Stomach smooth muscle (tissue), 2 donors: Measurements from ENCODE around the gene RIN3.

ENCODE experiments used
- H3K27ac ChIP-seq: one replicate; pipeline ENCODE4 v1.7.0; 2013; ENCODE audit warnings: mild to moderate bottlenecking, low read length, inconsistent platforms
- H3K27me3 ChIP-seq, 2 donors: one replicate each; pipeline ENCODE4 v1.7.0; 2013; ENCODE audit warnings: low read length in 2 of 2; ENCODE audit not compliant: insufficient read depth in 2 of 2, control insufficient read depth in 1 of 2
- H3K36me3 ChIP-seq, 2 donors: one replicate each; pipeline ENCODE4 v1.7.0; 2013; ENCODE audit warnings: low read length in 2 of 2; ENCODE audit not compliant: control insufficient read depth in 2 of 2, insufficient read depth in 2 of 2
- H3K4me1 ChIP-seq: one replicate; pipeline ENCODE4 v1.7.0; 2013; ENCODE audit warnings: low read length; ENCODE audit not compliant: control insufficient read depth, insufficient read depth
- H3K4me3 ChIP-seq, 2 donors: one replicate each; pipeline ENCODE4 v1.7.0; 2013; ENCODE audit warnings: low read length in 2 of 2
- H3K9ac ChIP-seq, 2 donors: one replicate each; pipeline ENCODE4 v1.7.0; 2013; ENCODE audit warnings: low read length in 2 of 2, mild to moderate bottlenecking in 1 of 2
- H3K9me3 ChIP-seq, 2 donors: one replicate each; pipeline ENCODE4 v1.7.0; 2013; ENCODE audit warnings: low read length in 2 of 2; ENCODE audit not compliant: control insufficient read depth in 2 of 2
- donor health status: healthy.
- donor health status: Pancreatic carcinoma.

Gene RIN3

DNA sequence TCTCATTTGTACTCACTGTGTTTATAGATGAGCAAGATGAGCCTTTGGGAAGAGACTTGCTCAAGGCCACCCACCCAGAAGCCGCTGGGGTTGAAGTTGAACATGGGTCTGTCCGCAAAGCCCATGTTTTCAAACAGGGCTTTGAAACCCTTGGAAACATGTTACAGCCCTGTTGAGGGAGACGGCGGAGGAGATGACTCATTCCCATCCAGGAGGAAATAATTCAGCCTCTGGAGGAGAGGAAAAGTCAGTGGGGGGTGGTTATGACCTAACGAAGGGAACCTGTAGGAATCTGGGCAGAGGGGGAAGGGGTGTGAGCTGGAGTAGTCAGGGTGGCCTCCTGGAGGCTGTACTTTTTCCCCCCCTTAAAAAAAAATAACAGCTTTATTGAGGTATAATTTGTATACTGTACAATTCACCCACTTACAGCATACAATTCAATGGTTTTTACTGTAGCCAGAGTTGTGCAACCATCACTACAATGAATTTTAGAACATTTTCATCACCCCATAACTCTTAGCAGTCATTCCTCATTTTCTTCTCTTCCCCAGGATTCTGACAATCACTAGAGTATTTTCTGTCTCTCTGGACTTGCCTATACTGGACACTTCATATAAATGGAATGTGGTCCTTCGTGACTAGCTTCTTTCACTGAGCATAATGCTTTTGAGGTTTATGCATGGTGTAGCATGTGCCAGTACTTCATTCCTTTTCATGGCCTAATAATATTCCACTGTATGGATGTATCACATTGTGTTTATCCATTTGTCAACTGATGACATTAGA, 1.9 kb upstream of the RIN3 start:
- Histone ChIP-seq H3K9me3 (no peaks in the 10 kb centered on the region), H3K9ac (no peak overlapping the region), H3K36me3 (no peaks in the 10 kb centered on the region), H3K27ac (peak overlapping the region; percentile 31), H3K27me3 (no peaks in the 10 kb centered on the region), H3K4me3 (no peak overlapping the region), H3K4me1 (peaks cover 25% of the 10 kb centered on the region)

DNA sequence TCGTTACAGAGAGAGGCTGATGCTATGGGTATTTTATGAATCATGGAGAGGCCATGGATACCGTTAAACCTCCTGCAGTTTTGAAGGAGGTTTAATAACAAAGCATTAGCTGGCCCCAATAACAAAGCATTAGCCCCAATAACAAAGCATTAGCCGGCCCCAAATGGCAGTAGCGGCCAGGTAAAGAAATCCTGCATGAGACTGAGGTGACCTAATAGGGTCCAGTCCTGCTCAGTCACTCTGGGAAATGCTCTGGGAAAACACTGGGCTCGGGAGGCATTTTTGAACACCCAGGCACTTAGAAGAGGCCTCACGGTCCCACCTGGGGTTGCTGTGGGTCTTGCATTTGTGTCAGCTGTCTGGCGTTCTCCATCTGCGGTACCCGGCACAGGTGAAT, 776 bp upstream of the RIN3 start:
- Histone ChIP-seq H3K9me3 (no peaks in the 10 kb centered on the region), H3K4me1 (peaks cover 28% of the 10 kb centered on the region), H3K4me3 (peak overlapping the region; percentile 72 to 89), H3K27ac (peak overlapping the region; percentile 87), H3K9ac (peak overlapping the region; percentile 81), H3K27me3 (no peaks in the 10 kb centered on the region), H3K36me3 (no peaks in the 10 kb centered on the region)

DNA sequence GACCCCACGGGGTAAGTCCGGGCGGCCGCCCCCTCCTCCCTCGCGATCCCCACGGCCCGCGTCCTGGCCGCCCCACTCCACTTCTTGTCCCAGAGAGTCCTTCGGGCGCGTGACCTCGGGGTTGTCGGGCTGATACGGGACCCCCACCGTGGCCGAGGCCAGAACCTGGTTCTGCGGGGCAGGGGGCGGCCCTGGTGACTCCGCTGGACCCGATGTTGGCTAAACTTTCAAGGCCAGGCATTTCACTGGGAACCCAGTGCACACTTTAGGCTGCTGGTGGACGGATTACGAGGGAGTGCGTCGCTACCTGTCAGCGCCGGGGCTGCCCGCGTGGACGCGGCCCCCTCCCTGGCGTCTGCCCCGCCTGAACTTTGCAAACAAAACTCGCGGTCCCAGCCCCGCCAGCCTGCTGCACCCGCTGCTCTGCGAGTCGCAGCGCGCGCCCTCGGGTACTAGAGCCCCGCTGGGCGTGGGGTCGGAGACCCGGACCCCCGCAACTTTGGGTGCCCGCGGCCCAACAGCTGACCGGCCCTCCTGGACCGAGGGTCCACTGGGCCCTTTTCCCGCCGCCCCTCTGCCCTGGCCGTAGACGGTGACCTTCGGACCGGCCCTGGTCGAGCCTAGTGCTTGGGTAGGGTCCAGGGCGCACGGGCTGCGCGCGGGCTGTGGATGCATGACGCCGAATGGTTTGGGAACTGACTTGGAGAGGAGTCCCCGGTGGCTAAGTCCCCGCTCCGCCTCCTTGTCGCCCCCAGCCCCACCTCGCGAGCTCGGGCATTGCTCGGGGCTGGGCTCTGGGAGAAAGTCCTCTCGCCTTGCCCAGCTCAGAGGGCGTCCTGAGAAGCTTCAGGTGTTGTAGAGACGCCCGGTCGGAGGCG, 624 bp downstream of the RIN3 start:
- no peaks in the 10 kb centered on the region for H3K36me3 ChIP-seq
- no peaks in the 10 kb centered on the region for H3K27me3 ChIP-seq
- peak overlapping the region; percentile 81 to 87 for H3K9ac ChIP-seq
- peak overlapping the region; percentile 81 to 89 for H3K4me3 ChIP-seq
- H3K4me1 ChIP-seq, result peaks cover 30% of the 10 kb centered on the region
- H3K27ac ChIP-seq, result peak overlapping the region; percentile 87
- H3K9me3 ChIP-seq, result no peaks in the 10 kb centered on the region

DNA sequence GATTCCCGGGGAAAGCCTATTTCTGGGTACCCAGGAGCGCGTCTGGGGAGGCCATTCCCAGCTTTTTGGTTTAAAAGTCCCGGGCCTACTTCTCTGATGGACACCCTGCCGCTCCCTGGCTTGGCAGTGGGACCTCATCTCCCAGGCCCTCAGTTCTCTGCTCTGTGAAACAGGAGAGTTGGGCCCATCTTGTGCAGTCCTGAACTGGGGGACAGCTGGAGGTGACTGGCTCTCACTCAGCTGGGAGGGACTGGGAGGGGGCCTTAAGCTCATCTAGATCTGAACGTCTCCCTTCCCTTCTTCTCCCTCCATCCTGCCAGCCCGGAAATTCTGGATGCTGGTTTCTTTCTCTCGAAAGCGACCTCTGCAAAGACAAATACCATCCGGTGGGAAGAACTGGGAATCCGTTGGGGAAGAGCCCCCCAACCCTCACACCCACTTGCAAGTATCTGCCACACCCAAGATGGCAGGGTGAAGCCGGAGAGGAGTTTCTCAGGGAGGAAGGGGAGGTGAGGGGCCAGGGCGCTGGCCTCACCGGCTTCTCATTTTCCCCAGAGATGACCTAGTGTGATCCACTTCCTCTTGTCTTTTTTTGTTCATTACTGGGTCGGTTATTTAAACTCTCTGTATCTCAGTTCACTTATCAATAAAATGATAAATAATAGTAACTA, 1.4 kb downstream of the RIN3 start:
- Histone ChIP-seq H3K4me1 (peaks cover 30% of the 10 kb centered on the region), H3K4me3 (peak overlapping the region; percentile 81 to 89)

DNA sequence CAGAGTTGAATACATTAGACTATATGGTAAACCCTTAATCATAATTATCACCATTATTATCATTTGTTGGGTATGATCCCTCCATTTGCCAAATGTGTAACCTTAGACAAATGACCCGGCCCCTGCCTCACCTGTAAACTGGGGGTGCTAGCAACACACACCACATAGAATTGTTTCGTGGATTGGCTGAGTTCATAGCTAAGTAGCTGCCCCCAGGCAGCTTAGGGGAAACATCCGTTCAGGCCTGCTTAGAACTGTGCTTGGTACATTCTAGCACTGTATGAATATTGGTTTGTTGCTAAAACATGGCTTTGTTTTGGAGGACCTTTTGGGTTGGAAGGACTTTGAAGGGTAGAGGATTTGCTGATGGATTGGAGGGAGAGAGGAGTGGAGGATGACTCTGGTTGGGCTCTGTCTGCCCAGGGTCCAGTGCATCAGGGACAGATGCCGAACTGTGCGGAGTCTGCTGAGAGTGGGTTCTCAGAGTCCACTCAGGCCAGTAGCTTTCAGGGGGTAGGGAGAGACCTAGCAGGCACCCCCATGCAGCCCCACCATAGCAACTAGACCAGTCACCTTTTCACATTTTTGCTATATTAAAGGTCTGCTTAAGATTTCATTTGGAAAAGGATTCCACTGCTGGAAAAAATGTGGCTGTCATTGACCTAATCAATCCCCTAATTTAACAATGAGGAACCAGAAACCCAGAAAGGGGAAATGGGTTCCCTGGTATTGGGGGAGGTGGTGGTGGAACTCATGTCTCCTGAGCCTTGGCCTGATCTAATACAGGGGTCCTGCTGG, 2.2 kb downstream of the RIN3 start:
- Histone ChIP-seq H3K27me3 (no peaks in the 10 kb centered on the region), H3K4me1 (peaks cover 30% of the 10 kb centered on the region), H3K9ac (peak overlapping the region; percentile 29 to 81), H3K4me3 (peak overlapping the region; percentile 14 to 89), H3K36me3 (no peaks in the 10 kb centered on the region), H3K9me3 (no peaks in the 10 kb centered on the region), H3K27ac (peak overlapping the region; percentile 31)

More for the DNA sequence above, 1.4 kb downstream of the RIN3 start:
- Histone ChIP-seq H3K27ac (peak overlapping the region; percentile 87), H3K9ac (peak overlapping the region; percentile 81 to 87), H3K27me3 (no peaks in the 10 kb centered on the region), H3K36me3 (no peaks in the 10 kb centered on the region), H3K9me3 (no peaks in the 10 kb centered on the region)

DNA sequence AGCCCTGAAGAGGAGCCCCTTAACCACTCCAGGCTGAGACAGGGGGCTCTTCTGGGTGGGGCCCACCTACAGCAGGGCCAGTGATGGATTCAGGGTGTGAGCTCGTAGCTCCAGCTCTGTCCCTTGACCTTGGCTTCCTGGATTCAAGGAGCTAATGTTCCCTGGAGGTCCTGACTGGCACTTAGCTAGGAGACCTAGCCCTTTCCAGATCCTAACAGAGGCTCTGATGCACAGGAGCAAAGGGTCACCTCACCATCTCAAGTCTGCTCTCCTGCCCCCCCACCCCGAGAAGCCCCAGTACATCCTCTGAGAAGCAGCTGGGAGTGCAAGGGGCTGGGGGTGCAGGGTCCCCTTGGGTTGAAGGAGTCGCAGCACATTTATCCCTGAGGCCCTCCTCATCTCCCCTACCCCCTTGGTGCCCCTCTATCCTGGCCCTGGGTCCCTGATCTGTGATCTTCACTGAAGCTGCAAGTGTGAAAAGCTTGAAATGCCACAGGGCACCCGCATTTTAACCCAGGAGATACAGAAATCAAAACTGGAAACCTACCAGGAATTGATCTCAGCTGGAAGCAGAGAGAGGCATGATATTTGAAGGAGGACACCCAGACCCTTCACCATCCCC, 2.9 kb downstream of the RIN3 start:
- H3K27ac ChIP-seq, result peak overlapping the region; percentile 31
- H3K9me3 ChIP-seq, result no peaks in the 10 kb centered on the region
- no peak overlapping the region for H3K9ac ChIP-seq
- no peaks in the 10 kb centered on the region for H3K36me3 ChIP-seq
- H3K4me3 ChIP-seq, result no peak overlapping the region
- H3K27me3 ChIP-seq, result no peaks in the 10 kb centered on the region
- peaks cover 30% of the 10 kb centered on the region for H3K4me1 ChIP-seq

DNA sequence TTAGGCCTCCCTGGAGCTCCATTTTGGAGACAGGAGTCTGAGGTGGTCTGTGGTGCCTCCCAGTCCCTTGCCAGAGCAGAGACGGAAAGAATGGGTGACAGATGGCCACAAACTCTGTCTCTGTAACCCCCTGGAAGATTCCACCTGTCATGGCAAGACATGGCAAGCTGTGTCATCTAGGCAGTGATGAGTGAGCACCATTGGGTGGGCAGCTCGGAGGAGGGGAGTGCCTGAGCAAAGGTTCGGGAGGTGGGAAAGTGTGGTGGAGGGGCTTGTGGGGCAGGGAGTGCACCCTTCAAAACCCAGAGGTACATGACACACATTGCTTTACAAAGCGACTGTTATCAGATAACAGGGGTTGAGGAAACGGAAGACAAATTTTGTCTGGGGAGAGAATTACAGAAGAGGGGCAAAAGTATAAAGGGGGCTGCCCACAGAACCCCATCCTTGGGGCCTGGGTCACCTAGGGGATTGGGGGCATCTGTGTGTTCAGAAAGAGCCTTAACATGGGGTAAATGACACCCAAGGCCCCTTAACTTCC, 3.5 kb downstream of the RIN3 start:
- no peaks in the 10 kb centered on the region for H3K36me3 ChIP-seq
- H3K4me1 ChIP-seq, result peaks cover 30% of the 10 kb centered on the region
- no peak overlapping the region for H3K9ac ChIP-seq
- H3K27ac ChIP-seq, result peak overlapping the region; percentile 31
- H3K27me3 ChIP-seq, result no peaks in the 10 kb centered on the region
- H3K4me3 ChIP-seq, result no peak overlapping the region
- H3K9me3 ChIP-seq, result no peaks in the 10 kb centered on the region

DNA sequence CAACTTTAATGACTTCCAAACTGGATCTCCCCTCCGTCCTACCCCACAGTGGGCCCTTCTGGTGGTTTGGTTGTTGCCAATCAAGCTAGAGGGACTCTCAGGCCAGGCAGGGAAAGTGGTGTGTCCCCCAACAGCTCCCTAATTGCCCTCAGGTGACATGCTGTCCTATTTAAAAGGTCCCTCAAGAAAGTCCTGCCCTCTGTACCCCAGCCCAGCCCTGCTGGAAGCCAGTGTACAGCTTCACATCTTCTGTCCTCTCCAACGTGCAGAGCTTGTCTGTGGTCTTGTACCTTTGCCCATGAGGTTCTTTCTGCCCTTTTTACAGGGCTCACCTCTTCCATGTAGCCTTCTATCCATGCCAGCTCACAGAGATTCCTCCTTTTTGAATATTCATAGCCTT, 4.2 kb downstream of the RIN3 start:
- peak overlapping the region in 1 of 2 donors; percentile 3 for H3K4me3 ChIP-seq
- H3K4me1 ChIP-seq, result peaks cover 27% of the 10 kb centered on the region
- H3K27ac ChIP-seq, result peak overlapping the region; percentile 31
- no peak overlapping the region for H3K9ac ChIP-seq
- H3K27me3 ChIP-seq, result no peaks in the 10 kb centered on the region
- H3K9me3 ChIP-seq, result no peaks in the 10 kb centered on the region
- H3K36me3 ChIP-seq, result no peaks in the 10 kb centered on the region

DNA sequence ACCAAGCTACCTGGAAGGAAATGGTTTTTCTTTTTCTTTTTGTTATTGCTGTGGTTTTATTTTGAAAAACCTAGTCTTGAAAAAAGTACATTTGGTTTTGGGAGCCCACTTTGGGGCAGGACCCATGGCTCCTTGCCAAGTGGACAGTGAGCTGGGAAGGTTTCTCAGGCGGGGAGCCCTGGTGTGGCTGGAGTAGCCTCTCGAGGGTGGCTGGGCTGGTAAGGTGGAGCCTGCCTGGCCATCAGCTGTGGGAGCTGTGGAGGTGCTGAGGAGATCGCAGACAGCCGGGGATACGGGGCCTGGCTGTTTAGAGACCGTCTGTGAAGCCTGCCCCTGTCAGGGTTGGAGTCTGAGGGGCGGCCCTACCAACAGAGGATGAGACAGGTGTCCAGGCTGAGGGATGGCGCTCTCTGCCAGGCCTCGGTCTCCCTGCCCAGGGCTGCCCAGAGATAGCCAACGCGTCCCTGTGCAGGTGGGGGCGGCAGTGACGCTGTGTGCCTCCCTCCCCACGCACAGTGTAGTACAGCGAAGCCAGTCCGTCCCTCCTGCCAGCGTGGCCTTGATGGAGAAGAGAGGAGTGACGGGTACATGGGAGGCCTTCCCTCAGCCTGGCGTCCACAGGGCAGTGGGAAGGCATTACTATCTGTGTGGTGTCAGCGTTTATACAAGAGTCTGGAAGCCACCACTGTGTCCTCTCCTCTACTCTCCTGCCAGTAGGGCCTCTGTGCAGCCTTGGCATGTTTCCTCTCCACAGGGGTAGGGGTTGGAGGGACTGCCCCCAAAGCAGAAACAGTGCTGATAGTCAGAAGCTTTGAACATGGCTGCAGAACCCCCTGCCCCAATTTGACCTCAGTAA, 5.9 kb downstream of the RIN3 start:
- H3K4me1 ChIP-seq, result peaks cover 34% of the 10 kb centered on the region
- no peaks in the 10 kb centered on the region for H3K27me3 ChIP-seq
- no peak overlapping the region for H3K27ac ChIP-seq
- no peaks in the 10 kb centered on the region for H3K36me3 ChIP-seq
- no peak overlapping the region for H3K9ac ChIP-seq
- H3K4me3 ChIP-seq, result no peak overlapping the region
- H3K9me3 ChIP-seq, result no peaks in the 10 kb centered on the region
